GM21447 (cell line): ENCODE data around the gene RPL31.

Experiments used
- ATAC-seq: cut with Tn5 transposase; IDR thresholded peaks from one replicate; pipeline ENCODE4 v1.9.1; 2021; ENCODE audit not compliant: unreplicated experiment

RPL31 gene

DNA sequence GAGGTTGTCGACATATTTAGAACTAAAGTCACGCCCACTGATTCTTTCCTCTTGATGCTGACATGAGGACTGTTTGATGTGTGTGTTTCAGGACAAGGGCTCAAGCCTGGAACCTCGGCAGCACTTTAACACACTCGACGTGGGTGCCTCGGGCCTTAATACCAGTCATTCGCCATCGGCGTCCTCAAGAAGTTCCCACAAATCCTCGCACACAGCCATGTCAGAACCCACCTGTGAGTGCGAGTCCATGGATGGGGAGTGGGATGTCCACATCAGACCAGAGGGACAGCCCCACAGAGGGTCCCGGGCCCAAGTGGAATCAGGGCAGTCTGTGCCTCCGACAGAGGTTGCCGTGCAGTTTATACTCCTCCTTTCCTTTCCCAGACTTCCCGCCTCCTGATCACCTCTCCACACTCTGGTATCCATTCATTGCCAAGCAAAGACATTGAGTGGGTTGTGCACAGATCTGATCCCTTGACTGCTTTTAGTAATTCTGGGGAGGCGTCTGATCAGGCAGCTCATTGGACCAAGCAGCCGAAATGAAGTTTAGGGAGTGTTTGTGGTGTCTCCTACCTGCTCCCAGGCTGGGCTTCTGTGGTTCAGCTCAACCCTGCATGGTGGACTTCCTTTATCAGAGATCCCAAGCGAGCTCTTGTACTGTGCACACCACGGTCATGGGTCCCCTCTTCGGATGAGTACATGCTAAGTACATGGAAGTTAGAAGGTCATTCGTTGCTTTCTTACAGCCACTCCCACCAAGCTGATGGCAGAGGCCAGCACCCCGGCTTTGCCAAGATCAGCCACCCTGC lies 27.2 kb upstream of the RPL31 start:
- no peak for ATAC-seq

DNA sequence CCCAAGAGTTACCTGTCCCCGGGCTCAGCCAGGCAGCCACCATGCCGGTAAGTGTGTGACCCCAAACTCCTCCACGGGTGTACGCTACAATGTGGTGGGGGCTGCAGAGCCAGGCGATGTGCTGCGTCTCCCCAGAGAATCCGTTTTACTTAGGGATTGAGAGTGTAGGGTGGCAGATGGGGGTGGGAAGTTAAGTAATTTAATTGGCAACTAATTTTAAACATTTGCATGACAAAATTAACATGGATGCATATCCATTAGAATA lies 26.6 kb upstream of the RPL31 start:
- ATAC-seq: no peak

DNA sequence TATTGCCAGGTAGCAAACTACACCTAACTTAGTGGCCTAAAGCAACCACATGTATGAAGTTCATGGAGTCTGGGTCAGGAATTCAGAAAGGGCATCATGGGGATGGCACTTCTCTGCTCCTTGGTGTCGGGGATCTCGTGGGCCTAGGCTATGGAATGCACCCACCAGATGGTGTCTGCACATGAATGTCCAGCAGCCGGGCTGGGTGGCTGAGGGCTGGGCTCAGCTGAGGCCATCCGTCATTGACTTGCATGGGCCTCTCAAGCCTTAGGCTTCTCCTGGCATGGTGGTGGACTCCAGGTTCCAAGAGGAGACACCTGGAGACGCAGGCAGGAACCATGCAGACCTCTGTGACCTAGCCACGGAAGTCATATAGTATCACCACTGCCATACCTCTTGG lies 26.0 kb upstream of the RPL31 start:
- no peak for ATAC-seq

DNA sequence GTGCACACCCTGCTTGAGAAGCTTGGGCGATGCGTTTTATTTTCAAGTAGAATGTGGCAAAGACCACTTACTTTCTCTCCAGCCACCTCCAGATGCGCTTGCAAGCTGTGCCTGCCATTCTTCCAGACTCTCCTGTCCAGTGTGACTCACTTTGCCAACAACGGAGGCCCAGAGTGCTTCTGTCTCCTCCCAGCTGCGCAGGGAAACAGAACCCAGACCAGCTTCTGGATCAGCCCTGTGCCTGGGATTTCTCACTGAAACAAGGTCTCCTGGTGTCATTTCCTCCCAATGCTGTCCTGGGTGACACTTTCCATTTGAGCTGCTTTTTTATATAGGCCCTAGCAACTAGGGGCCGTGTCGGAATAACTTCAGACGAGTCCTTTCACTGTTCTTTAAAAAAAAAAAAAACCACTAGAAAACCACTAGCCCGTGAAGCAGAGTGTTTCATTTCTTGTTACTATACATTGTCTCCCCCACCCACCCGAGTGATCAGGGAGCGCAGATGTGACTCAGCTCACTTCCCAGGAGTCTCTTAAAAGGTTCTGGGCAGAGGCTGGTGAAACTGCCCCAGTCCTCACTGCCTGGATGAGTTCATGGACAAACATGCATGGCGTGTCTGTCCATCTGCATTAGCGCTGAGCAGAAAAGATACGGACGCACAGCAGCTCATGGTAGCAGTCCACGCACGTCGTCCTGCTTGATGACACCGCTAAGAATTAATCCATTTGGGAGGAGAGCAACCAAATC lies 25.3 kb upstream of the RPL31 start:
- ATAC-seq: peak; percentile 86

DNA sequence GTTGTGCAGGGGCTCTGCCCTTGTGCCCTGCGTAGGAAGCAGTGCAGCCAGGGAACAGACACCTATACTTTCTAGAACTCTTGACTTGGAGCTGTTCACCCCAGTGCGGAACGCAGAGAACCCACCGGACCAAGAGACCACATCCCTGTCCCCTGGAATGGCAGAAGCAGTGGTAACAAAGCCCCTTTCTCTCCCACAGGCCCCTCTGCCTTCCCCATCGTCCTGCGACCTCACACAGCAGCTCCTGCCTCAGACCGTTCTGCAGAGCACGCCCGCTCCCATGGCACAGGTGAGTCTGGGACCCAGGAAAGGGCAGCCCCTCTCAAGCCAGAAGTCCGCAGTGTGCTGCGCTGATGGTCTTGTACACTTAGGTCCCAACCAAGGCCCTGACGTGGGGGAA lies 24.6 kb upstream of the RPL31 start:
- no peak for ATAC-seq

DNA sequence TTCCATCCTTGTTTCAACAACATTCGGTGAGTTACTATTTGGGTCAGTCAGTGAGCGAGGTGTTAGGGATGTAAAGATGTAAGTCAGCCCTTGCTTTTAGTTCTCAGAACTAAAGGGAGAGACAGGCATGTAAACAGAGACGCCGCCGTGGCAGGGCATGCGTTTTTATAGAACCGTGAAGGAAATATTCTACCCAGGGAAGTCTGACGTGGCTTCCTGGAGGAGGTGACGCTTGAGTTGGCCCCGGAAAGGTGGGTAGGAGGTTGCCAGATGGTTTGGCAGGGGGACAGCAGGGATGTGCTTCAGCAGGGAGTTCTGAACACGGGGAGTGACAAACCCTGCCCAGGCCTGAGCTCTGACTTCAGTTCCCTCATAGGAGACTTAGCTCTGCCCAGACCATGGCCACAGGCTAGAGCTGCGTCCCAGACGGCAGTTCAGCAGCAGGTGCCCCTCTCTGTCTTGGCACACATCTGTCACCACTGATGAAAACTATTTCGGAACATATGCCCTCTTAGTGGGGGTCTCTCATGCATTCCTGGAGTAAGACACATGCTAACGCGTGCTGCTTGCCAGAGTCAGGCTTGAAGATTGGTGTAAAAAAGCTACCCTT lies 23.4 kb upstream of the RPL31 start:
- no peak for ATAC-seq

DNA sequence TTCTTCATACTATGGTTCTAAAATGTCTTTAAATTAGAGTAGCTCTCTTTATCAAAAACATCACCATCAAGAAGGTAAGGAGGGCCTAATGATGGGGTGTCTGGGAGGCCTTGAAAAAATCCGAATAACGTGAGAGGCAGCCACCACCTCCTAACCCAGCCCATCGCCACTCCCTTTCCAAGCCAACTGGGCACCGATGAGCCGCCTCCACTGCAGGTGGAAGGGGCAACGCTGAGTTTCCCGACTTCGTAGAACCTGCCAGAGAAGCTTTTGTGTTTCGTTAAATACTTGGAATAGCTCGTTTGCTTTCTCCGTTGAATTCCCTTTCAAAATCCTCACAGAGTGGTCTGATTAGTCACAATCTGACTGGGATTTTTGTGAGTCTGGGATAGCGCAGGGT lies 22.0 kb upstream of the RPL31 start:
- no peak for ATAC-seq

DNA sequence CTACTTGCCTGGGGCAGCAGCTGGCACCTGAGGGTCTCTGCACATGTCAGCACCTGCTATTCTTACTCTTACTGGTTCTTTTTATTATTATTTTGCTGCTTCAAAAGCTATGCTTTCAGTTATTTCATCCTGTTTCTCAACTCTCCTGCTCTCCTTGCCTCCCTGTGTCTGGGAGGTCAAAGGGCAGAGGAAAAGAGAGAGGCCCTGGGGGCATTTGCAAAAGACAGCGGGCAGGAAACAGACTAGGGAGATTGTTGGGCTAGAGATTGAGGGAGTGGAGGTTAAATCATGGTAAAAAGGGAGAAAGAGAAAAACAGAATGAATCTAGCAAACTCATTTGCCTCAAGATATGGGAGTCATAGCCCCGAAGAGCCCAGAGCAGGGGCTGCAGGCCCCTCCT lies 21.1 kb upstream of the RPL31 start:
- no peak for ATAC-seq

DNA sequence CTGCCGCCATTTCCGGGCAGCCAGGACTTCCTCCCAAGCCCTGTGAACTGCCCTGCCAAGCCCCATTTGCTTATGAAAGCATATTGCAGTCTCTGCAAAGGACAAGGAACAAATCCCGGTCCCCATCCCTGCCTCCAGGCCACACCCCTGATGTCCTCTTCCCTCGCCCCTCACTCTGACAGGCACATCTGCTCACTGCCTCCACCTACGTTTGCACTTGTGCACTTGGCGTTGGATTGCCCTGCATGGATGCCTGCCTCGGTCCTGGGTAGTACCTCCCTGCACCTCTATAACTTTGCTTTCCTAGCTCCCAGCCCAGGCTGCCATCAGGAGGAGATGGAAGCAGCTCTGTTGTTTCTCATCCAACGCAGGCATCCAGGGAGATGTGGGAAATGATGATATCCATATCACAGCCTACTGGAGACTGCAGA lies 19.6 kb upstream of the RPL31 start:
- no peak for ATAC-seq

DNA sequence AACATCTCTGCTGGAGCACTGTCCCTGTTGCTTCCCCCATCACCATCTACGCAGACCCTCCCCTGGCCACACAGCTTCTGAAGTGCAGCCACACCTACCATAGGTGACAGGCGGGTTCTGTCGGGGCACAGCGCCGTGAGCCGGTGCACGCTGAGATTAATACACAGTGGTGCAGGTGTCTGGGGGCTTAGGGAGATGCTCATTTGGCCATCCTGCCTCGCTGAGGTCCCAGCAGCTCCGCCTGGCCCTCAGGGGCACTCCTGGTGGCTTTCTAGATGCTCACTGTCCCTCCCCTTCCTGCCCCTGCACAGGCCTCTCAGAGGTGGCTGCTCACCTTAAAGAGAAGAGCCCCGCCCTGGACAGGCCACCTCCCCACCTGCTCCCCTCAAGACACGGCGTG lies 18.9 kb upstream of the RPL31 start:
- ATAC-seq: no peak

DNA sequence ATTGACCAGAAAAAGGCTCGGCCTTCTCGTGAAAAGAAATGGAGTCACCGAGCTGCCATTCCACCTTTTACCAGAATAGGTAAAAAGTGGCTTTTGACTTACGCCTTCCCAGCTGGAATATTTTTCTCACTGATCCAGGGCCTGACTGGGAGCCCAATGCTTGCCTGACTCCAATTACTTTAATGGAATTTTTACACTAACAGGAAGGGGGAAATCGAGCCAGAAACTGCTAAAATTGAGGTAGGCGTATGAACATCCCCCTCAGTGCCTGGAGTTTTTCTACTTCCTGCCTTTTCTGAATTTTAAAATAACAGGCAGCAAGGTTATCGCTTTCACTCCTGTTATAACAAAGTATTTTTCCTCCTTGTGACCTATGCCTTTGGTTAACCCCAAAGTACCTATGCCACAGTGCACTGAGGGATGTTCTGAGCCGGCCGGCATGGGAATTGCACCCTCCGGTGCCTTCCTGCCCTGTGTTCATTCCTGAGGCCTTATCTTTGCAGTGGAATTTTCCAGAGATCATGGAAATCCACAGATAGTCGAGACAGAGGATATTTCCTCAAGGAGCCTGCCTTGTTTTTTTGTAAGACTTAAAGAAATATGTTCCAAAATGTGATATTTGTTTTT lies 18.3 kb upstream of the RPL31 start:
- no peak for ATAC-seq

DNA sequence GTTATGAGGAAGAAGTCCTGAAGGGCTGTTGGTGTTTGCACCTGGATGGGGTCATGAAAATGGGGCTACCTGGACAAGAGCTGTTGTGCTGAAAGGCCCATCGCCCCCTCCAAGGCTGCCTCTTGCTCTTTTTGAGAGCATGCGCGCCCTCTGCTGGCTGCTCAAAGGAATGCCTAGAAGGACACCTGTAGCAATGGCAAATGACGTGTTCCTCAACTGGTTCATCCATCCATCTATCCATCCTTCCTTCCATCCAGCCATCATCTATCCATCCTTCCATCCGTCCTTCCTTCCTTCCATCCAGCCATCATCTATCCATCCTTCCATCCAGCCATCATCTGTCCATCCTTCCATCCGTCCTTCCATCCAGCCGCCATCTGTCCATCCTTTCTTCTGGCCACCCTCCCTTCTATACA lies 17.2 kb upstream of the RPL31 start:
- no peak for ATAC-seq

DNA sequence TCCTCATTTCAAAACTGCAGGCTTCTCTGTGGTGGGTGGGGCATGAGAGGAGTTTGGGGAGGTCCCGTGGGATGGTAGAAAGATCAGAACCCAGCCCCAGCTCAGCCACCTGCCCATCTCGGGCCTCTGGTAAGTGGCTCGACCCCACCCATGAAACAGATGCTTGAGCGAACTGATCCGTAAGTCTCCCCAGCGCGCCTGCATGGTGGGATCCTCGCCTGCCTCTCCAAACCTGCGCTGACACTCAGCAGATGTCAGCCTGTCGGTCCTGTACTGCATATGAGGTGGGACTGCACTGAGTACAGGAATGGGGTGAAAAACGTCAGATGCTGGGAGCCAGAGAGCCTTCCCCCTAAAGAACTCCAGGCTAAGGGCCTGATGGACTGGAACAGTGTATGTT lies 15.9 kb upstream of the RPL31 start:
- ATAC-seq: no peak

DNA sequence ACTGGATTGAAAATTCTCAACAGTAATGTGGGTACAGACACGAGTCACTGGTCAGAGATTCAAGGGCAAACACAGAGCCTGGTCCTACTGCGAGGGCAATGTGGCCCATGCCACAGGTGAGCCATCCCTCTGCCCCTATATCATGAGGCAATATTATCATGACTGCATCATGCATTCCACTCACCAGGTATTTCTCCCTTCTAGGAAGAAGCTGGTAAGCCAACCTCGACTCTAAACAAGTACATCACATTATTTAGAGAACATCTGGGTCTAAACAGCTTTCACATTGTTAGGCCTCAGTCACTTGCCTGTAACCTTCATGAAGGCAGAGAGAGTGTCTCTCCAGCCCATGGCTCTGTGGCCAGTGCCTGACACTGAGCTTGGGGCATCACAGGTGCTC lies 14.6 kb upstream of the RPL31 start:
- no peak for ATAC-seq

DNA sequence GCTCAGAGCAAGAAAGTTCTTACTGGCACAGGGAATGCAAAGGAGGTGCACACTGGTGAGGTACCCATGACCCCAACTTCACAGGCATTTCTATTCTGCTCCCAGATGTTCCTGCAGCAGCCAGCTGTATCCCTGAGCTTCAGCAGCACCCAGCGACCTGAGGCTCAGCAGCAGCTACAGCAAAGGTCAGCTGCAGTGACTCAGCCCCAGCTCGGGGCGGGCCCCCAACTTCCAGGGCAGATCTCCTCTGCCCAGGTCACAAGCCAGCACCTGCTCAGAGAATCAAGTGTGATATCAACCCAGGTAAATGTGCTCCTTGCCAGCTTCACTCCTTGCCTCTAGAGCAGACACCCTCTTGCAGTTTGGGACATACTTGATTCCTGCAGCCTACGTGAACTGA lies 14.1 kb upstream of the RPL31 start:
- ATAC-seq: no peak

DNA sequence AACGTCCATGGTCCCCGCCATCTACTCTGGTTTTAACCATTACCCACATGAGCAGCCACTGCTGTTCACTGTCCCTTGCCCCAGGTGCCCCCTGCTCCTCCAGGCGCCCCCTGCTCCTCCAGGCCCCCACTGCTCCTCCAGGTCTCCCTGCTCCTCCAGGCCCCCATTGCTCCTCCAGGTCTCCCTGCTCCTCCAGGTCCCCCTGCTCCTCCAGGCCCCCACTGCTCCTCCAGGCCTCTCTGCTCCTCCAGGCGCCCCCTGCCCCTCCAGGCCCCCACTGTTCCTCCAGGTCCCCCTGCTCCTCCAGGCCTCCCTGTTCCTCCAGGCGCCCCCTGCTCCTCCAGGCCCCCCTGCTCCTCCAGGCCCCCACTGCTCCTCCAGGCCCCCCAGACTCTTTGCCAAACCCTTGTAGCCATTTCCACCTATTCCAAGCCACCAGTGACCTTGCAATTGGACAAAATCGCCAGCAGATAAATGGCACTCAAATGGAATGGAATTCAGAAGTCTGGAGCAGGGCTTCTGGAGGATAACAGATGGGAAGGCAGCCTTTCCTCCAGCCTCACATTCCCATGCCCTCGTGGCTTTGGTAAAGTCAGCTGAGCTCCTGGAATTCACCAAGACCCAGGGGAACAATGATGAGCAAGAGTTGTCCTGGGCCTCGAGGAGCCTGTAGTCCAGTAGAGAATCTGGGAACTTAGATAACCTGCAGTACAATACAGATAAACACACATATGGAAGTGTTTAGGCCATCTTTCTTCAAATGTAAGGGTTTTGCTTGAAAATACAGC lies 13.3 kb upstream of the RPL31 start:
- ATAC-seq: no peak

DNA sequence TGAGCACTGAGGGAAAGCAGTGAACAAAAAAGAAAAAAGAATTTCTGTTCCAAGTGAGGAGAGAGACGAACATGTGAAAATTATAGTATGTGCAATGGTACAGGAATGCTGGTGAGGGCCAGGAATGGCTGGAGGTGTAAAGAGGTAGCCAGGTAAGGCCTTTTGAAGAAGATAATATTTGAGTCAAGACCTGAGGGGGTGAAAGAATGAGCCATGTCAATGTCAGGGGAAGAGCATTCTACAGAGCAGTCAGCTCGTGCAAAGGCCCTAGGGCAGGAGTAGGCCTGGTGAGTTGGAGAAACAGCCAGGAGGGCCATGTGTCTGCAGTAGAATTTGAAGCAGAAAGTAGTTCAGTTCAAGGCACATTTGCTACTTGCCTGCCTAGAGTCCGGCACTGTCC lies 12.4 kb upstream of the RPL31 start:
- no peak for ATAC-seq

DNA sequence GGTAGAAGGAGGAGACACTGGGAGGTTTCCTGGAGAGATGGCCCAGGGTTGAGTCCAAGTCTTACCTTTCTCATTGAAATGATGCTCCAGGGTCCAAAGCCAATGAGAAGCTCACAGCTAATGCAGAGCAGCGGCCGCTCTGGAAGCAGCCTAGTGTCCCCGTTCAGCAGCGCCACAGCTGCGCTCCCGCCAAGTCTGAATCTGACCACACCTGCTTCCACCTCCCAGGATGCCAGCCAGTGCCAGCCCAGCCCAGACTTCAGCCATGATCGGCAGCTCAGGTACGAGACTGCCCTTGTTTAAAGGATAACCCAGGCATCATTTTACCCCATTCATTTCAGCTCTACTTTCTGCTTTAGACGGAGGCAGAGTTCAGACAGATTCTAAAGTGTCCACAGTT lies 11.9 kb upstream of the RPL31 start:
- no peak for ATAC-seq

DNA sequence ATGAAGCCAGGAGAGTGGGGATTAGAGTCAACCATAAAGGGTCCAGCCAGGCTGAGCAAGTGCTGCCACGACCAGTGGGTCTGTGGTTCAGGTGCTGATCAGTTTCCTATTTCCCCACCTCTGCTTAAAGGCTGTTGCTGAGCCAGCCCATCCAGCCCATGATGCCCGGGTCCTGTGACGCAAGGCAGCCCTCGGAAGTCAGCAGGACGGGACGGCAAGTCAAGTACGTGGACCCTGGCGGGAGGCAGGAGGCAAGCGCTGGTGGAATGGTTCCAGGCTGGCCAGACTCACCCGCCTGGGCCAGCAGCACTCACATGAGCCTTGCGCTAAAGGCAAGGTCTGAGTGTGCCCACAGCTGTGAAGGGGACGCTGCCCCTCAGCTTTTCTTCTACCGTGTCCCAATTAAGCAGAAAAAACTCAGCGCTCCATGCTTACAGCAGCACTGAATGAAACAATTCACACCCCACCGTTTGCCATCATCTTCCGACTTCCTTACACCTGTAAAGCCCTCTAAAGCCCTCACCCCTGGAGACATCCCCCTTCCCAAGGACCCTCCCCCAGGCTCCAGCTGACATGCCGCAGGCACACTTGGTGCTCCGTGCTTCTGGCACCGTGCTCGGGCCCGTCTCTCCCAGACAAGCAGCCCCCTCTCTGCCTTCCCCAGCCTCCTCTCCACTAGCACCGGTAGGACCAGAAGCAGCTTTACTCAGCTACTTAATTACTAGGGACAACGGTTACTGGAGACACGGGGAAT lies 11.3 kb upstream of the RPL31 start:
- no peak for ATAC-seq

DNA sequence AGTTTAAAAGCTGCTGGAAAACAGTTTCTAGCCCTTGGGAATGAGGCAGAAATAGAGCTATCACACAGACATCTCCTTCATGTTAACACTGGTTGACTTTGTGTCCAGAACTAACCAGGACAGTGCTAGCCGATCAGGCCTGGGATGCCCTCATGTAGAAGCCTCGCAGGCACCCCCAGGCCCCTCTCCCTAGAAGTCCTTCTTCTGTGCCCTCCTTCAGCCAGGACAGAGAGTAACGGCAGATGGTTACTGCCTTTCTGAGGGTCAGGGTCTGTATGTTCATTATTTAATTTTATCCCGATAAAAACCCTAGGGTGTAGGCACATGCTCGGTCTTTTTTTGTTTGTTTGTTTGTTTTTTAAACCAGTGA lies 10.7 kb upstream of the RPL31 start:
- no peak for ATAC-seq

DNA sequence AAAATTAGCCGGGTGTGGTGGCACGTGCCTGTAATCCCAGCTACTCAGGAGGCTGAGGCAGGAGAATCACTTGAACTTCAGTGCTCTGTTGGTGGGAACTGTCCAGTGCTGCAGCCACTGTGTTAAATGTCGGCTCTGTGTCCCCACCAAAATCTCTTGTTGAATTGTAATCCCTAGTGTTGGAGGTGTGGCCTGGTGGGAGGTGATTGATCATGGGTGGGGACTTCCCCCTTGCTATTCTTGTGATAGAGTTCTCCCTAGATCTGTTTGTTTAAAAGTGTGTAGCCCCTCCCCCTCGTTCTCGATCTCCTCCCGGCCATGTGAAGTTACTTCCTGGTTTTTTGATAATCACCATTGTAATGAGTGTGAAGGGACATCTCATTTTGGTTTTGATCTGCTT lies 9.8 kb upstream of the RPL31 start:
- no peak for ATAC-seq
